ENCODE results near the gene ECHS1. TPM values are rescaled to one million over a fixed set of nuclear protein-coding genes. Genes with fewer than 3 reads are reported as not detected.

Gene ECHS1
- total and polyA plus RNA-seq, 2 of the 8 experiments (the other 6 are each of a cell fraction or from before 2014, with no cell fraction given) = 41.7 to 101 TPM

DNA sequence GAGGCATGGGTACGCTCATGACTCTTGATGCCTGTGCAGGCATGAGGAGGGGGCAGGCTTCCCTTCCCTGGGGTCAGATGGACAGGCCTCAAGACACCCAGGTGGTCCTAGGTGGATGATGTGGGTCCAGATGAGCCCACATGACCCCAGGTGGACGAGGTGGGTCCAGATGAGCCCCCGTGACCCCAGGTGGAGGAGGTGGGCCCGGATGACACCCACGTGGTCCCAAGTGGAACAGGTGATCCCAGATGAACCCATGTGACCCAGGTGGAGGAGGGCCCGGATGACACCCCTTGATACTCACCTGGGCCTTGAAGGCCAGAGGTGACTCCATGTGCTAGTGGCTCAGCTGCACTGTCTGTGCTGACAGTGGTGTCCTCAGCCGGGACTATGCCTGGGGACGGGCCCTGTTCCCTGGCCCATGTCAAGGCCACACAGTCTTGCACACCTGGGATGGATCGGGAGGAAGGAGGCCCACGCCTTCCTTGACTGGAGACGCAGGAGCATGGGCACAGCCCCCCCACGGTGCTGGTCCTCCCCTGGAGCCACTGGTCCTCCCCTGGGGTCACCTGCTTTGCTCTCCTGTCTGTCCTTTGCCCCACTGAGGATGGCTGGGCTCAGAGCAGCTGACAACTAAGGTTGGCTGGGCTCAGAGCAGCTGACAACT is 22.7 kb downstream of the ECHS1 start:
- no peak overlapping the region for H3K18ac ChIP-seq (ENCODE audit: extremely low read depth, low read length)
- no peak overlapping the region for H3K4me2 ChIP-seq (ENCODE audit: insufficient read depth in 1 of 2, low read depth in 2 of 2, low read length in 2 of 2)
- H3K4me1 ChIP-seq (replicated peaks in 1 of 4; ENCODE audit: control insufficient read depth in 3 of 4, insufficient read depth in 4 of 4, low read length in 3 of 4) = peaks cover 0 to 21% (median 2%) of the 10 kb centered on the region in 4 experiments; a peak in 4 of 7 replicates
- H2AFZ ChIP-seq (ENCODE audit: low read length) = no peak overlapping the region
- 0 out of 2 replicates have a peak overlapping the region, but pooled peaks have one; percentile 35 for H2BK5ac ChIP-seq (ENCODE audit: low read depth, low read length)
- H4K91ac ChIP-seq (replicated peaks; ENCODE audit: insufficient read length, low read length) = no peak overlapping the region
- no peak overlapping the region for H2AK5ac ChIP-seq (ENCODE audit: low read depth, low read length)
- DNase-seq (ENCODE audit: low read depth in 1 of 2, low spot score in 2 of 2) (no peak), FAIRE-seq (no peak)
- H3K9me3 ChIP-seq (ENCODE audit: insufficient read depth in 2 of 2, low read depth in 1 of 2, low read length in 1 of 2) = no peaks in the 10 kb centered on the region
- TF ChIP-seq YY1 (IDR thresholded peaks at IDR 0.05; ENCODE audit: low read depth, low read length) (no peak), POLR2A (IDR thresholded peaks at IDR 0.05; ENCODE audit: control extremely low read depth in 1 of 2, low read depth in 2 of 2, low read length in 2 of 2) (peak in 1 of 2 experiments; percentile 36; a peak in 1 of 3 replicates), HDAC2 (IDR thresholded peaks at IDR 0.05; ENCODE audit: borderline replicate concordance in 1 of 2, low read depth in 2 of 2, low read length in 2 of 2) (no peak), SUZ12 (IDR thresholded peaks at IDR 0.05; ENCODE audit: low read length) (no peak)
- 0 out of 2 replicates have a peak overlapping the region, but pooled peaks have one; percentile 33 for H2BK12ac ChIP-seq (ENCODE audit: low read depth, low read length)
- no peak overlapping the region for H3K4me3 ChIP-seq (ENCODE audit: extremely low read depth in 1 of 4, insufficient read depth in 2 of 4, low read depth in 3 of 4, low read length in 4 of 4)
- peak overlapping the region; percentile 35 for H4K8ac ChIP-seq (ENCODE audit: extremely low read depth, insufficient read depth, low read length)
- H2BK20ac ChIP-seq (ENCODE audit: low read length) = no peak overlapping the region
- POLR2A ChIA-PET (ENCODE audit: partially characterized antibody) = interaction anchor here (1.1 to 2.7 kb wide), 5 partner anchors 9 to 26 kb away, joined by 3 to 9 read pairs (median 7); no protein-coding TSS in a partner anchor
- WGBS, 2 experiments (ENCODE audit: extremely low coverage in 1 of 2, insufficient coverage in 1 of 2, insufficient read length in 1 of 2, insufficient replicate concordance in 2 of 2, low coverage in 1 of 2, low lambda C conversion rate in 2 of 2, missing lambda C conversion rate in 1 of 2) = 88% methylated on average over 12 of the region's 12 CpGs; no CpG with 5 or more reads in 1 of the 2 experiments
- CTCF ChIA-PET (ENCODE audit: partially characterized antibody) = interaction anchor here (1.3 to 3.7 kb wide), 5 partner anchors 11 to 26 kb away, joined by 3 to 32 read pairs (median 11); no protein-coding TSS in a partner anchor
- H3K27ac ChIP-seq (ENCODE audit: low read depth, low read length) = no peak overlapping the region
- H3K23me2 ChIP-seq (ENCODE audit: low read depth, low read length) = peaks cover 4% of the 10 kb centered on the region; the same call in 1 of the 2 replicates
- no peak overlapping the region for H3K9ac ChIP-seq (replicated peaks in 1 of 4; ENCODE audit: extremely low read depth in 1 of 4, low read depth in 3 of 4, low read length in 3 of 4)
- no peaks in the 10 kb centered on the region; a peak in 1 of 8 replicates for H3K36me3 ChIP-seq (ENCODE audit: control insufficient read depth in 2 of 4, insufficient read depth in 4 of 4, low read length in 3 of 4)
- no peak overlapping the region for H4K5ac ChIP-seq (ENCODE audit: insufficient read length, low read depth, low read length)
- no peak overlapping the region for H3K23ac ChIP-seq (ENCODE audit: insufficient read length)
- no peak overlapping the region for H3K56ac ChIP-seq (replicated peaks; ENCODE audit: insufficient read length, low read depth, low read length)
- H3K79me2 ChIP-seq (ENCODE audit: control insufficient read depth in 1 of 2, insufficient read depth in 2 of 2, low read length in 2 of 2) = no peaks in the 10 kb centered on the region
- H3K4ac ChIP-seq (replicated peaks; ENCODE audit: insufficient read length, low read depth, low read length) = no peak overlapping the region
- peaks cover 7 to 15% of the 10 kb centered on the region in 2 experiments for H4K20me1 ChIP-seq (replicated peaks in 1 of 2; ENCODE audit: control insufficient read depth in 1 of 2, insufficient read depth in 2 of 2, low read length in 2 of 2)
- H2BK15ac ChIP-seq (ENCODE audit: low read length) = no peak overlapping the region
- H3K27me3 ChIP-seq (replicated peaks in 1 of 4; ENCODE audit: control insufficient read depth in 3 of 4, extremely low read depth in 1 of 4, insufficient read depth in 3 of 4, low read length in 3 of 4) = no peaks in the 10 kb centered on the region; a peak in 1 of 7 replicates
- no peak overlapping the region for H2BK120ac ChIP-seq (replicated peaks; ENCODE audit: low read depth, low read length)
- H3K14ac ChIP-seq (ENCODE audit: insufficient read length) = no peak overlapping the region
- no peaks in the 10 kb centered on the region for H3K79me1 ChIP-seq (ENCODE audit: low read depth, low read length)
